ENCODE measurements around the gene ARHGEF40.

GRCh38 chr14:21101802-21102413 lies 31.8 kb downstream of the ARHGEF40 start:
- no peak for TF ChIP-seq EP300 (IDR thresholded peaks at IDR 0.05)
- no peak for TF ChIP-seq POLR2A (IDR thresholded peaks at IDR 0.05)
- no peak for TF ChIP-seq POLR2AphosphoS5 (IDR thresholded peaks at IDR 0.05)
- TF ChIP-seq, protein P1, sequence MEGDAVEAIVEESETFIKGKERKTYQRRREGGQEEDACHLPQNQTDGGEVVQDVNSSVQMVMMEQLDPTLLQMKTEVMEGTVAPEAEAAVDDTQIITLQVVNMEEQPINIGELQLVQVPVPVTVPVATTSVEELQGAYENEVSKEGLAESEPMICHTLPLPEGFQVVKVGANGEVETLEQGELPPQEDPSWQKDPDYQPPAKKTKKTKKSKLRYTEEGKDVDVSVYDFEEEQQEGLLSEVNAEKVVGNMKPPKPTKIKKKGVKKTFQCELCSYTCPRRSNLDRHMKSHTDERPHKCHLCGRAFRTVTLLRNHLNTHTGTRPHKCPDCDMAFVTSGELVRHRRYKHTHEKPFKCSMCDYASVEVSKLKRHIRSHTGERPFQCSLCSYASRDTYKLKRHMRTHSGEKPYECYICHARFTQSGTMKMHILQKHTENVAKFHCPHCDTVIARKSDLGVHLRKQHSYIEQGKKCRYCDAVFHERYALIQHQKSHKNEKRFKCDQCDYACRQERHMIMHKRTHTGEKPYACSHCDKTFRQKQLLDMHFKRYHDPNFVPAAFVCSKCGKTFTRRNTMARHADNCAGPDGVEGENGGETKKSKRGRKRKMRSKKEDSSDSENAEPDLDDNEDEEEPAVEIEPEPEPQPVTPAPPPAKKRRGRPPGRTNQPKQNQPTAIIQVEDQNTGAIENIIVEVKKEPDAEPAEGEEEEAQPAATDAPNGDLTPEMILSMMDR (IDR thresholded peaks at IDR 0.05), result no peak
